Measurements from ENCODE around the gene NEK10. TPM values are rescaled to one million over a fixed set of nuclear protein-coding genes. Genes with fewer than 3 reads are reported as not detected.

Gene NEK10
- total RNA-seq, 1 experiment from 2014 or later = 0.66 TPM

- Histone ChIP-seq H3K9ac (ENCODE audit: extremely low read depth, insufficient read length, low read length) (no peak overlapping the region), H3K9me3 (ENCODE audit: control insufficient read depth, low read depth, low read length) (no peaks in the 10 kb centered on the region), H3K4me1 (ENCODE audit: insufficient read depth, low read length) (no peaks in the 10 kb centered on the region), H2BK12ac (ENCODE audit: insufficient read length, low read depth, low read length) (no peak overlapping the region), H3K4ac (ENCODE audit: low read depth, low read length) (no peak overlapping the region), H2AFZ (ENCODE audit: low read length) (no peak overlapping the region), H2BK5ac (ENCODE audit: insufficient read length, low read length) (no peak overlapping the region), H3K79me1 (ENCODE audit: insufficient read depth, low read depth, low read length, poor library complexity, severe bottlenecking) (no peaks in the 10 kb centered on the region), H2AK5ac (ENCODE audit: insufficient read length, low read length) (no peak overlapping the region), H2BK20ac (ENCODE audit: low read depth, low read length, poor library complexity, severe bottlenecking) (no peak overlapping the region), H4K91ac (ENCODE audit: insufficient read length, low read depth, low read length) (no peak overlapping the region), H4K20me1 (ENCODE audit: control insufficient read depth, insufficient read depth, insufficient read length) (no peaks in the 10 kb centered on the region), H3K18ac (ENCODE audit: insufficient read length, low read depth, low read length) (no peak overlapping the region), H3K4me2 (ENCODE audit: insufficient read depth, insufficient read length, low read length) (no peak overlapping the region), H3K79me2 (ENCODE audit: insufficient read depth, low read length) (no peaks in the 10 kb centered on the region), H3K14ac (ENCODE audit: insufficient read depth, low read length) (no peak overlapping the region), H4K5ac (ENCODE audit: insufficient read length, low read depth, low read length) (no peak overlapping the region), H2BK15ac (ENCODE audit: low read depth, low read length) (no peak overlapping the region), H3T11ph (ENCODE audit: low read length) (no peak overlapping the region), H3K56ac (ENCODE audit: insufficient read length, low read depth, low read length) (no peak overlapping the region), H3K27ac (ENCODE audit: insufficient read length, low read depth, low read length) (no peak overlapping the region), H4K8ac (replicated peaks; ENCODE audit: insufficient read length, low read depth, low read length) (no peak overlapping the region), H3K23me2 (ENCODE audit: insufficient read length, low read depth, low read length, poor library complexity, severe bottlenecking) (no peaks in the 10 kb centered on the region), H2BK120ac (ENCODE audit: low read depth, low read length, poor library complexity, severe bottlenecking) (no peak overlapping the region), H3K27me3 (ENCODE audit: insufficient read depth, low read length) (no peaks in the 10 kb centered on the region), H3K23ac (ENCODE audit: insufficient read length, low read depth, low read length) (no peak overlapping the region)
- no peak overlapping the region for H3K27ac Mint-ChIP-seq
- DNase-seq = no peak
- TF ChIP-seq CTCF (conservative IDR thresholded peaks at IDR 0.05) = no peak
- H3K4me1 Mint-ChIP-seq = no peaks in the 10 kb centered on the region
- no peaks in the 10 kb centered on the region for H3K27me3 Mint-ChIP-seq (ENCODE audit: low read depth)
- no CpG with 5 or more reads among the region's 1 CpG for WGBS (ENCODE audit: extremely low coverage, insufficient read length, low lambda C conversion rate)
- H3K4me3 Mint-ChIP-seq = no peak overlapping the region
- peaks cover 0 to 3% (median 0%) of the 10 kb centered on the region in 3 experiments; a peak in 2 of 7 replicates for H3K36me3 Mint-ChIP-seq (ENCODE audit: insufficient read depth in 1 of 3, low read depth in 3 of 3)
- peaks cover under 1 to 3% of the 10 kb centered on the region in 2 experiments; a peak in 3 of 5 replicates for H3K9me3 Mint-ChIP-seq
These were observed 222.0 kb downstream of the NEK10 start for GRCh38 chr3:27147215-27147614.

All from H9 (cell line).